Pancreas (tissue), 10 donors: ENCODE data around the gene ARHGAP10. TPM values are rescaled to one million over a fixed set of nuclear protein-coding genes. Genes with fewer than 3 reads are reported as not detected.

Experiments used
- ATAC-seq, 4 donors: fragments of 200-7000 bp; cut with Tn5 transposase; one replicate each; pipeline versions ENCODE4 v1.8.0 to v1.9.1; 2020; ENCODE audit warnings: mild to moderate bottlenecking in 4 of 4, moderate library complexity in 4 of 4
- DNase-seq, 6 donors: peaks; one replicate each; pipeline ENCODE4 v3.0.0-alpha.2; 2020
- FAIRE-seq: peaks from 2 replicates; lab custom pipeline; 2012; peaks lifted over from hg19 to GRCh38; lab: Jason Lieb, UNC
- H3K27ac ChIP-seq, 4 donors: fragments of 200-600 bp; sonication (generic); 1 replicate in 3 of 4; 2 replicates in 1 of 4; pipeline versions ENCODE4 v1.5.0 to v1.8.0; 2020
- H3K27me3 ChIP-seq, 4 donors: fragments of 200-600 bp; one replicate each; pipeline ENCODE4 v1.8.0; 2021
- H3K36me3 ChIP-seq, 3 donors: fragments of 200-600 bp; sonication (generic) in 1 of 3; one replicate each; pipeline versions ENCODE4 v1.5.0 to v1.8.0; 2020 to 2021
- H3K4me1 ChIP-seq, 3 donors: fragments of 200-600 bp; one replicate each; pipeline ENCODE4 v1.8.0; 2021
- H3K4me3 ChIP-seq, 4 donors: fragments of 200-600 bp; sonication (generic) in 2 of 4; one replicate each; pipeline versions ENCODE4 v1.5.0 to v1.8.0; 2020 to 2021
- H3K9me3 ChIP-seq, 4 donors: fragments of 200-600 bp; one replicate each; pipeline ENCODE4 v1.8.0; 2021
- WGBS, 2 donors: extraction: QIAGEN DNeasy Blood & Tissue Kit; methylation state at CpG; one replicate each; pipeline ENCODE4 v1.1.7; 2013; 5-methylcytosine and 5-hydroxymethylcytosine counted together
- intact Hi-C, 3 donors: fragments of 100-400 bp; cut with DNase I; formaldehyde crosslinking; loops; one replicate each; pipeline versions ENCODE4 v1.11.1 to v1.14.2; 2022
- polyA plus RNA-seq, 2 donors: library from polyadenylated mRNA; stranded (reverse); fragments of 200-250 nt; gene quantifications; one replicate each; pipeline ENCODE4 v1.2.3, GENCODE V29; 2013
- total RNA-seq, 6 donors: library from RNA; stranded (reverse); fragmentation: NEBNext Ultra II Directional in 4 of 6; extraction: Animal tissue kit (Norgen Biotek cat#: 25700) in 4 of 6; gene quantifications; one replicate each; pipeline versions ENCODE4 v1.2.1 to v1.2.4, GENCODE V29; 2021 to 2023
- TF ChIP-seq, protein P1 (sequence below), 4 donors: fragments of 200-600 bp; sonication (generic) in 3 of 4; IDR thresholded peaks; one replicate each; pipeline versions ENCODE4 v1.5.0 to v1.8.0; 2021; ENCODE audit warnings: antibody characterized with exemption in 4 of 4
- donor health status: healthy with polysubstance abuse.
- donor health status: DM: no; HTN: no; CAD: no; lungs with moderate emphysema.
- donor health status: DM: no; HTN: no; CAD: no.
- donor health status: control.
- donor health status: control.
- donor health status: Bipolar disorder and iron deficiency.
- donor health status: DM: yes; HTN: yes; CAD: no.
- donor health status: DM: no; HTN: no; CAD: no.
- donor health status: DM: no; HTN: no; CAD: no.
- donor health status: DM: yes; HTN: yes; CAD: no.

ARHGAP10 gene
- total and polyA plus RNA-seq, 8 donors: 6.3 to 14.8 (median 8.7) TPM

DNA sequence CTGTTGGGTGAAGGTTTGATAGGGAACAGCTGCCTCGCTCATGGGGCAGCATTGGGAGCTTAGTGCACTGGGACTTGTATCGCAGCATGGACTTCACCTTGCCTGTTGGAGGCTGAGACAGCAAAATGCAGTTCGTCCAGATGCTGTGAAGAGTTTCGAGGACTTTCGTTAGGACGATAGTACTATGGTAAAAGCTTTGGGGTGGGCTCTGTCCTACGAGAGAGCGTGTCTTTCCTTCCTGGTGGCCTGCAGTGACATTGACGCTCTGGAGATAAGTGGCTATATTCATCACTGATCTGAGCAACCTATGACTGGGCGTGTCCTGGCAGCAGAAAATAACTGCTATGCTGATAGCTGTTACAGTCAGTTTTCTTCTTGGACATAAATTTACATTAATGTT lies 44.8 kb downstream of the ARHGAP10 start:
- WGBS, 2 donors: 93 to 96% methylated on average over 10 of the region's 10 CpGs
- ATAC-seq (no peak), FAIRE-seq (no peak)

DNA sequence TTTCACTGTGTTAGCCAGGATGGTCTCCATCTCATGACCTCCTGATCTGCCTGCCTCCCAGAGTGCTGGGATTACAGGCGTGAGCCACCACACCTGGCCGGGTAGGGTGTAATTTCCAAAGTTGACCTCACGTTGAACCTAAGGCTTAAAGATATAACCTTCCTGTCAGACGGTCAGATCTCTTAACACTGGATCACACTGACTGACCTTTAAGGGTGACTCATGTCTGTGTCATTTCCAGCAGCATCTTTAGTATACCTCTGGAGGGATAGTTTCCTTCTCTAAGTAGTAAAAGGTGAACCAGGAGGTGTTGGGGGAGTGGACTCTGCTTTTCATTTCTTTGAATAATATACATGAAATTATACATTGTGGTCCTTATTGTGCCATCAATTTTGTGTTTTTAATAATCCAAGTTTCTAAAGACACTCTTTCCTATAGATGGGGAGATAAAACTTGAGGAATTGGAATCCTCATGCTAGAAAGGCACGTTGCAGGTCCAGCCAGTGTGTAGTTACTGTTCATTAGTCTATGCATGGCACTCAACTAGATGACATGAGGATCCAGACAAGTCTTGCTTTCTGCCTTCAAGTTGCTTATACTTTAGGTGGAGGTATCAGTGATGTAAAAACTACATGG lies 45.7 kb downstream of the ARHGAP10 start:
- intact Hi-C loops: no loop called here
- 84 to 86% methylated on average over 5 of the region's 5 CpGs for WGBS, 2 donors
- FAIRE-seq: no peak
- H3K4me3 ChIP-seq: no peak overlapping the region
- no peak overlapping the region for H3K27ac ChIP-seq
- no peak for DNase-seq
- H3K4me1 ChIP-seq: peaks cover 0 to 12% (median 5%) of the 10 kb centered on the region in 3 donors
- TF ChIP-seq, protein P1, sequence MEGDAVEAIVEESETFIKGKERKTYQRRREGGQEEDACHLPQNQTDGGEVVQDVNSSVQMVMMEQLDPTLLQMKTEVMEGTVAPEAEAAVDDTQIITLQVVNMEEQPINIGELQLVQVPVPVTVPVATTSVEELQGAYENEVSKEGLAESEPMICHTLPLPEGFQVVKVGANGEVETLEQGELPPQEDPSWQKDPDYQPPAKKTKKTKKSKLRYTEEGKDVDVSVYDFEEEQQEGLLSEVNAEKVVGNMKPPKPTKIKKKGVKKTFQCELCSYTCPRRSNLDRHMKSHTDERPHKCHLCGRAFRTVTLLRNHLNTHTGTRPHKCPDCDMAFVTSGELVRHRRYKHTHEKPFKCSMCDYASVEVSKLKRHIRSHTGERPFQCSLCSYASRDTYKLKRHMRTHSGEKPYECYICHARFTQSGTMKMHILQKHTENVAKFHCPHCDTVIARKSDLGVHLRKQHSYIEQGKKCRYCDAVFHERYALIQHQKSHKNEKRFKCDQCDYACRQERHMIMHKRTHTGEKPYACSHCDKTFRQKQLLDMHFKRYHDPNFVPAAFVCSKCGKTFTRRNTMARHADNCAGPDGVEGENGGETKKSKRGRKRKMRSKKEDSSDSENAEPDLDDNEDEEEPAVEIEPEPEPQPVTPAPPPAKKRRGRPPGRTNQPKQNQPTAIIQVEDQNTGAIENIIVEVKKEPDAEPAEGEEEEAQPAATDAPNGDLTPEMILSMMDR (IDR thresholded peaks at IDR 0.05): no peak
- no peaks in the 10 kb centered on the region for H3K36me3 ChIP-seq
- no peaks in the 10 kb centered on the region for H3K9me3 ChIP-seq
- ATAC-seq: no peak
- H3K27me3 ChIP-seq: no peaks in the 10 kb centered on the region

More for the DNA sequence above, 44.8 kb downstream of the ARHGAP10 start:
- H3K9me3 ChIP-seq: no peaks in the 10 kb centered on the region
- no peaks in the 10 kb centered on the region for H3K27me3 ChIP-seq
- TF ChIP-seq, protein P1 (IDR thresholded peaks at IDR 0.05): no peak
- intact Hi-C loops: no loop called here
- no peak for DNase-seq
- H3K36me3 ChIP-seq: no peaks in the 10 kb centered on the region
- H3K27ac ChIP-seq: no peak overlapping the region
- no peak overlapping the region for H3K4me3 ChIP-seq
- H3K4me1 ChIP-seq: peaks cover 0 to 20% (median 5%) of the 10 kb centered on the region in 3 donors

DNA sequence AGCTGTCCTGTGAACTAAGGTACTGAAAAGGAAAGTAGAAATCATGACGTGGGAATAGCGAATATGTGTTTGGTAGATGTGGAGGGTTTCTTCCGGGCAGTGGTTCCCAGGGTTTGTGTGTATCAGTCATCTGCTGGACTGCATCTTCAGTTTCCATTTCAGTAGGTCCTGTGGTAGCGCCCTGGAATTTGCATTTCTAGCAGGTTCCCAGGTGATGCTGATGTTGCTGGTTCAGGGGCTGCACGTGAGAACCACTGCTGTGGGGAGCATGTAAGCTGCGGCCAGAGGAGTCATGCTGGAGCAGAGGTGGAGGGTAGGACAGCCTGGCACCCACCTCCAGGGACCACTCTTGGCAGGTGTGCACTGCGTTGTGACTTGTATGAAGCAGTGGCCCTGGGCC lies 47.1 kb downstream of the ARHGAP10 start:
- H3K4me1 ChIP-seq: peaks cover 0 to 2% (median under 1%) of the 10 kb centered on the region in 3 donors

DNA sequence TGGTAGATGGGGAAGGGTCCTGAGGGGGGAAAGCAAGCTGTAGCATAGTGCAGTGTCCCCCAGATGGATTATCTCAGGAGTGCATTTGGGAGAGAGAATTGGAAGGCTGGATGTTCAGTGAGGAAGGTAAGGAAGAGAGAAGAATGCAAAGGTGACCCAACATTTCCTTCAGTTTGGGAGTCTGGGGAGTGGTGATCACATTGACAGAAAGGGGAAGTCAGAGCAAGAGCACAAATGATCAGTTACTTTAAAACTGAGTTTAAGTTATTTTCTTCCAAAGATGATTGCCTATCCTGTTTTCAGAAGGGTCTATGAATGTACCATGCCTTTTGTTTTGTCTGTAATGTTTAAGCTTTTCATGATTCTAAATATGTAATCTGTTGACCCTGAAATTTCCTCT lies 47.6 kb downstream of the ARHGAP10 start:
- H3K9me3 ChIP-seq: no peaks in the 10 kb centered on the region
- no peaks in the 10 kb centered on the region for H3K27me3 ChIP-seq
- H3K27ac ChIP-seq: no peak overlapping the region
- H3K4me3 ChIP-seq: no peak overlapping the region
- FAIRE-seq (no peak), DNase-seq (no peak), ATAC-seq (no peak)
- no peaks in the 10 kb centered on the region for H3K4me1 ChIP-seq
- no peaks in the 10 kb centered on the region for H3K36me3 ChIP-seq
- TF ChIP-seq, protein P1 (IDR thresholded peaks at IDR 0.05): no peak
- intact Hi-C loops: no loop called here

More for the DNA sequence above, 47.1 kb downstream of the ARHGAP10 start:
- no peak overlapping the region for H3K27ac ChIP-seq
- intact Hi-C loops: no loop called here
- no peaks in the 10 kb centered on the region for H3K36me3 ChIP-seq
- no peaks in the 10 kb centered on the region for H3K27me3 ChIP-seq
- DNase-seq (no peak), ATAC-seq (no peak), FAIRE-seq (no peak)
- no peaks in the 10 kb centered on the region for H3K9me3 ChIP-seq
- no peak overlapping the region for H3K4me3 ChIP-seq
- 96 to 99% methylated on average over 7 of the region's 7 CpGs for WGBS, 2 donors
- TF ChIP-seq, protein P1 (IDR thresholded peaks at IDR 0.05): no peak

DNA sequence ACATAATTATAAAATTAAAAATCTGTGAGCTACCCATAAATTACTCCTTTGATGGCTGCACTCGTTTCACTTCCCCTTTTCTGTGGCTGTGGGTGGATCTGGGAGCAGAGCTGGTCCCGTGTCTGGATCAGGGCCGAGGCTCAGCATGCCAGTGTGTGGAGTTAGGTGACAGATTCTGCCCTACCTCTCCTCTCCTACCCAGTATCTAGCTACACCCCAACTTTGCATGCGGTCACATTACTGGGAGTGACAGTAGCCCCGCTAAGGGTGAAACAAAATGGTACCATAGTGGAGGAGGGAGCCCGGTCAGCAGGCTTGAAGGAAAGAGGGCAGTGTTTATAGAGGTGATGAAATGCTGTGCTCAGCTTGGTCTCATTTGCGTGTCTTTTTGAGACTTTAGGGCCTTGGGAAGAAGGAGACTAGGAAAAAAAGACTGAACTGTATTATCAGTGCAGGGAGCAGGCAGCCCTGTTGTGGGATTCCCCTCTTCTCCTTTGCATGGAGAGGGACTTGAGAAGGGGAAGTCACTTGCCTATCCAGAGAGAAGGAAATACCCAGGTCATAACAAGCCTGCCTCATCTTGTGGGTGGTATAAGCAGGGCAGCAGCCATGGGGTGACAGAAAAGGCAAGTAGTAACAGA lies 48.4 kb downstream of the ARHGAP10 start:
- no peaks in the 10 kb centered on the region for H3K9me3 ChIP-seq
- no peaks in the 10 kb centered on the region for H3K27me3 ChIP-seq
- TF ChIP-seq, protein P1 (IDR thresholded peaks at IDR 0.05): no peak
- peaks cover 0 to 3% (median under 1%) of the 10 kb centered on the region in 3 donors for H3K4me1 ChIP-seq
- no peak overlapping the region for H3K27ac ChIP-seq
- ATAC-seq (peak in 3 of 4 donors; percentile 14 to 81 (median 70)), FAIRE-seq (no peak), DNase-seq (peak in 1 of 6 donors; percentile 38)
- H3K4me3 ChIP-seq: no peak overlapping the region
- intact Hi-C loops: no loop called here
- no peaks in the 10 kb centered on the region for H3K36me3 ChIP-seq
- WGBS, 2 donors: 86 to 91% methylated on average over 7 of the region's 7 CpGs
